GM13976 (cell line): ENCODE measurements around the gene USP17L19.
"Not testable (repeated sequence)": the region's sequence is repeated elsewhere in the genome, so short reads cannot be mapped to it uniquely, and the experiment has no call there.

ENCODE experiments used
- DNase-seq: peaks from one replicate; pipeline ENCODE4 v3.0.0; 2012; ENCODE audit warnings: low spot score
- in situ Hi-C: fragments of 300-500 bp; cut with MboI; formaldehyde crosslinking; loops from one replicate; pipeline ENCODE4 v1.12.0; 2022; ENCODE audit warnings: low sequenced_read_pairs, mixed read lengths, inconsistent platforms; ENCODE audit not compliant: unreplicated experiment

The USP17L19 gene, protein sequence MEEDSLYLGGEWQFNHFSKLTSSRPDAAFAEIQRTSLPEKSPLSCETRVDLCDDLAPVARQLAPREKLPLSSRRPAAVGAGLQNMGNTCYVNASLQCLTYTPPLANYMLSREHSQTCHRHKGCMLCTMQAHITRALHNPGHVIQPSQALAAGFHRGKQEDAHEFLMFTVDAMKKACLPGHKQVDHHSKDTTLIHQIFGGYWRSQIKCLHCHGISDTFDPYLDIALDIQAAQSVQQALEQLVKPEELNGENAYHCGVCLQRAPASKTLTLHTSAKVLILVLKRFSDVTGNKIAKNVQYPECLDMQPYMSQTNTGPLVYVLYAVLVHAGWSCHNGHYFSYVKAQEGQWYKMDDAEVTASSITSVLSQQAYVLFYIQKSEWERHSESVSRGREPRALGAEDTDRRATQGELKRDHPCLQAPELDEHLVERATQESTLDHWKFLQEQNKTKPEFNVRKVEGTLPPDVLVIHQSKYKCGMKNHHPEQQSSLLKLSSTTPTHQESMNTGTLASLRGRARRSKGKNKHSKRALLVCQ

DNA sequence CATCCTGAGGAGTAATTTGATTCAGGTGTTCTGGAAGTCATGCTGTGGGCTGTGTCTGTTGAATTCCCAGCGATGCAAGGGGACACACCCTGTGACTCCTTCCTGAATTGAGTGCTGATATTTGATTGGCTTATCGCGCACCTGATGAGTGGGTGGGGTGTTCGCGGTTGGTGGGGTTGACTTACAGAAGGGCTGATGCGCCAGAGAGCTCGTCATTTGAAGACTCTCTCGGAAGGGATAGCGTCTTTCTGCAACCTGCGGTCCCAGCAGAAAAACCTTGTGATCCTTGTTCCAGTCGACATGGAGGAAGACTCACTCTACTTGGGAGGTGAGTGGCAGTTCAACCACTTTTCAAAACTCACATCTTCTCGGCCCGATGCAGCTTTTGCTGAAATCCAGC, at the start of gene USP17L19:
USP17L19 (plus strand) TSS at position 301 of the 400 bp plus-strand sequence; CDS start at position 301, 0 bp downstream.
- DNase-seq, in situ Hi-C loops: not testable (repeated sequence)

DNA sequence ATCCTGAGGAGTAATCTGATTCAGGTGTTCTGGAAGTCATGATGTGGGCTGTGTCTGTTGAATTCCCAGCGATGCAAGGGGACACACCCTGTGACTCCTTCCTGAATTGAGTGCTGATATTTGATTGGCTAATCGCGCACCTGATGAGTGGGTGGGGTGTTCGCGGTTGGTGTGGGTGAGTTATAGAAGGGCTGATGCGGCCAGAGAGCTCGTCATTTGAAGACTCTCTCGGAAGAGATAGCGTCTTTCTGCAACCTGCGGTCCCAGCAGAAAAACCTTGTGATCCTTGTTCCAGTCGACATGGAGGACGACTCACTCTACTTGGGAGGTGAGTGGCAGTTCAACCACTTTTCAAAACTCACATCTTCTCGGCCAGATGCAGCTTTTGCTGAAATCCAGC, 42.8 kb upstream of the USP17L19 start, which contains the start of gene USP17L10:
USP17L10 (plus strand) TSS at position 301 of the 400 bp plus-strand sequence; CDS start at position 301, 0 bp downstream.
- in situ Hi-C loops, DNase-seq: not testable (repeated sequence)

DNA sequence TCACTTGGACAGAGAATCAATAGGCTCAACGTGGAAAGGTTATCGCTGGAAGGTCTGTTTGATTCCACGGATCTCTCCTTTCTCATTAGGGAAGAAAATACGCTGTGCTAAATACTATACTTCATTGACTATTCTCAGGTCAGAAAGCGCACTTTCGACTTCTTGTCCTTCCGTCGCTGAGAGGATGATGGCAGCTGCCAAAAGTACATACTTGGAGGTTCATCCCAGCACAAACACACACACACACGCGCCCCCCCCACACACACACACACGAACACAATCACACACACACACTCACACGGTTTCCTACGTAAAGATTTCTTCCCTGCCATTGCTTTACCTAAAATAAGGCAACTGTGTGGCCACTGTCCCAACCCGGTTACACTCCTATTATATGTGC, 38.5 kb upstream of the USP17L19 start:
- in situ Hi-C loops: not testable (repeated sequence)

DNA sequence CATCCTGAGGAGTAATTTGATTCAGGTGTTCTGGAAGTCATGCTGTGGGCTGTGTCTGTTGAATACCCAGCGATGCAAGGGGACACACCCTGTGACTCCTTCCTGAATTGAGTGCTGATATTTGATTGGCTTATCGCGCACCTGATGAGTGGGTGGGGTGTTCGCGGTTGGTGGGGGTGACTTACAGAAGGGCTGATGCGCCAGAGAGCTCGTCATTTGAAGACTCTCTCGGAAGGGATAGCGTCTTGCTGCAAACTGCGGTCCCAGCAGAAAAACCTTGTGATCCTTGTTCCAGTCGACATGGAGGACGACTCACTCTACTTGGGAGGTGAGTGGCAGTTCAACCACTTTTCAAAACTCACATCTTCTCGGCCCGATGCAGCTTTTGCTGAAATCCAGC, 38.1 kb upstream of the USP17L19 start, which contains the start of gene USP17L11:
USP17L11 (plus strand) TSS at position 301 of the 400 bp plus-strand sequence; CDS start at position 301, 0 bp downstream.
- DNase-seq, in situ Hi-C loops: not testable (repeated sequence)

More for the DNA sequence above, 38.5 kb upstream of the USP17L19 start:
- not testable (repeated sequence) for DNase-seq

DNA sequence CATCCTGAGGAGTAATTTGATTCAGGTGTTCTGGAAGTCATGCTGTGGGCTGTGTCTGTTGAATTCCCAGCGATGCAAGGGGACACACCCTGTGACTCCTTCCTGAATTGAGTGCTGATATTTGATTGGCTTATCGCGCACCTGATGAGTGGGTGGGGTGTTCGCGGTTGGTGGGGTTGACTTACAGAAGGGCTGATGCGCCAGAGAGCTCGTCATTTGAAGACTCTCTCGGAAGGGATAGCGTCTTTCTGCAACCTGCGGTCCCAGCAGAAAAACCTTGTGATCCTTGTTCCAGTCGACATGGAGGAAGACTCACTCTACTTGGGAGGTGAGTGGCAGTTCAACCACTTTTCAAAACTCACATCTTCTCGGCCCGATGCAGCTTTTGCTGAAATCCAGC, 33.3 kb upstream of the USP17L19 start, which contains the start of gene USP17L12:
USP17L12 (plus strand) TSS at position 301 of the 400 bp plus-strand sequence; CDS start at position 301, 0 bp downstream.
- in situ Hi-C loops, DNase-seq: not testable (repeated sequence)

DNA sequence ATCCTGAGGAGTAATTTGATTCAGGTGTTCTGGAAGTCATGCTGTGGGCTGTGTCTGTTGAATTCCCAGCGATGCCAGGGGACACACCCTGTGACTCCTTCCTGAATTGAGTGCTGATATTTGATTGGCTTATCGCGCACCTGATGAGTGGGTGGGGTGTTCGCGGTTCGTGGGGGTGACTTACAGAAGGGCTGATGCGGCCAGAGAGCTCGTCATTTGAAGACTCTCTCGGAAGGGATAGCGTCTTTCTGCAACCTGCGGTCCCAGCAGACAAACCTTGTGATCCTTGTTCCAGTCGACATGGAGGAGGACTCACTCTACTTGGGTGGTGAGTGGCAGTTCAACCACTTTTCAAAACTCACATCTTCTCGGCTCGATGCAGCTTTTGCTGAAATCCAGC, 28.6 kb upstream of the USP17L19 start, which contains the start of gene USP17L13:
USP17L13 (plus strand) TSS at position 301 of the 400 bp plus-strand sequence; CDS start at position 301, 0 bp downstream.
- DNase-seq, in situ Hi-C loops: not testable (repeated sequence)

DNA sequence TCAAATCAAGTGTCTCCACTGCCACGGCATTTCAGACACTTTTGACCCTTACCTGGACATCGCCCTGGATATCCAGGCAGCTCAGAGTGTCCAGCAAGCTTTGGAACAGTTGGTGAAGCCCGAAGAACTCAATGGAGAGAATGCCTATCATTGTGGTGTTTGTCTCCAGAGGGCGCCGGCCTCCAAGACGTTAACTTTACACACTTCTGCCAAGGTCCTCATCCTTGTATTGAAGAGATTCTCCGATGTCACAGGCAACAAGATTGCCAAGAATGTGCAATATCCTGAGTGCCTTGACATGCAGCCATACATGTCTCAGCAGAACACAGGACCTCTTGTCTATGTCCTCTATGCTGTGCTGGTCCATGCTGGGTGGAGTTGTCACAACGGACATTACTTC, 22.9 kb upstream of the USP17L19 start:
- DNase-seq, in situ Hi-C loops: not testable (repeated sequence)

DNA sequence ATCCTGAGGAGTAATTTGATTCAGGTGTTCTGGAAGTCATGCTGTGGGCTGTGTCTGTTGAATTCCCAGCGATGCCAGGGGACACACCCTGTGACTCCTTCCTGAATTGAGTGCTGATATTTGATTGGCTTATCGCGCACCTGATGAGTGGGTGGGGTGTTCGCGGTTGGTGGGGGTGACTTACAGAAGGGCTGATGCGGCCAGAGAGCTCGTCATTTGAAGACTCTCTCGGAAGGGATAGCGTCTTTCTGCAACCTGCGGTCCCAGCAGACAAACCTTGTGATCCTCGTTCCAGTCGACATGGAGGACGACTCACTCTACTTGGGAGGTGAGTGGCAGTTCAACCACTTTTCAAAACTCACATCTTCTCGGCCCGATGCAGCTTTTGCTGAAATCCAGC, 19.1 kb upstream of the USP17L19 start, which contains the start of gene USP17L15:
USP17L15 (plus strand) TSS at position 301 of the 400 bp plus-strand sequence; CDS start at position 301, 0 bp downstream.
- in situ Hi-C loops, DNase-seq: not testable (repeated sequence)

DNA sequence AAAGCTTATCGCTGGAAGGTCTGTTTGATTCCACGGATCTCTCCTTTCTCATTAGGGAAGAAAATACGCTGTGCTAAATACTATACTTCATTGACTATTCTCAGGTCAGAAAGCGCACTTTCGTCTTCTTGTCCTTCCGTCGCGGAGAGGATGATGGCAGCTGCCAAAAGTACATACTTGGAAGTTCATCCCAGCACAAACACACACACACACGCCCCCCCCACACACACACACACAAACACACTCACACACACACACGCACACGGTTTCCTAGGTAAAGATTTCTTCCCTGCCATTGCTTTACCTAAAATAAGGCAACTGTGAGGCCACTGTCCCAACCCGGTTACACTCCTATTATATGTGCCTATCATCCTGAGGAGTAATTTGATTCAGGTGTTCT, 14.7 kb upstream of the USP17L19 start:
- DNase-seq, in situ Hi-C loops: not testable (repeated sequence)

DNA sequence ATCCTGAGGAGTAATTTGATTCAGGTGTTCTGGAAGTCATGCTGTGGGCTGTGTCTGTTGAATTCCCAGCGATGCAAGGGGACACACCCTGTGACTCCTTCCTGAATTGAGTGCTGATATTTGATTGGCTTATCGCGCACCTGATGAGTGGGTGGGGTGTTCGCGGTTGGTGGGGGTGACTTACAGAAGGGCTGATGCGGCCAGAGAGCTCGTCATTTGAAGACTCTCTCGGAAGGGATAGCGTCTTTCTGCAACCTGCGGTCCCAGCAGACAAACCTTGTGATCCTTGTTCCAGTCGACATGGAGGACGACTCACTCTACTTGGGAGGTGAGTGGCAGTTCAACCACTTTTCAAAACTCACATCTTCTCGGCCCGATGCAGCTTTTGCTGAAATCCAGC, 9.6 kb upstream of the USP17L19 start, which contains the start of gene USP17L17:
USP17L17 (plus strand) TSS at position 301 of the 400 bp plus-strand sequence; CDS start at position 301, 0 bp downstream.
- in situ Hi-C loops: not testable (repeated sequence)

DNA sequence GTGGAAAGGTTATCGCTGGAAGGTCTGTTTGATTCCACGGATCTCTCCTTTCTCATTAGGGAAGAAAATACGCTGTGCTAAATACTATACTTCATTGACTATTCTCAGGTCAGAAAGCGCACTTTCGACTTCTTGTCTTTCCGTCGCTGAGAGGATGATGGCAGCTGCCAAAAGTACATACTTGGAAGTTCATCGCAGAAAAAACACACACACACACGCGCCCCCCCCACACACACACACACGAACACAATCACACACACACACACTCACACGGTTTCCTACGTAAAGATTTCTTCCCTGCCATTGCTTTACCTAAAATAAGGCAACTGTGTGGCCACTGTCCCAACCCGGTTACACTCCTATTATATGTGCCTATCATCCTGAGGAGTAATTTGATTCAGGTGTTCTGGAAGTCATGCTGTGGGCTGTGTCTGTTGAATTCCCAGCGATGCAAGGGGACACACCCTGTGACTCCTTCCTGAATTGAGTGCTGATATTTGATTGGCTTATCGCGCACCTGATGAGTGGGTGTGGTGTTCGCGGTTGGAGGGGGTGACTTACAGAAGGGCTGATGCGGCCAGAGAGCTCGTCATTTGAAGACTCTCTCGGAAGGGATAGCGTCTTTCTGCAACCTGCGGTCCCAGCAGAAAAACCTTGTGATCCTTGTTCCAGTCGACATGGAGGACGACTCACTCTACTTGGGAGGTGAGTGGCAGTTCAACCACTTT, 5.1 kb upstream of the USP17L19 start, which contains the start of gene USP17L18:
USP17L18 (plus strand) TSS at position 678 of the 728 bp plus-strand sequence; CDS start at position 678, 0 bp downstream.
- DNase-seq, in situ Hi-C loops: not testable (repeated sequence)

More for the DNA sequence above, 9.6 kb upstream of the USP17L19 start, which contains the start of gene USP17L17:
- DNase-seq: not testable (repeated sequence)

DNA sequence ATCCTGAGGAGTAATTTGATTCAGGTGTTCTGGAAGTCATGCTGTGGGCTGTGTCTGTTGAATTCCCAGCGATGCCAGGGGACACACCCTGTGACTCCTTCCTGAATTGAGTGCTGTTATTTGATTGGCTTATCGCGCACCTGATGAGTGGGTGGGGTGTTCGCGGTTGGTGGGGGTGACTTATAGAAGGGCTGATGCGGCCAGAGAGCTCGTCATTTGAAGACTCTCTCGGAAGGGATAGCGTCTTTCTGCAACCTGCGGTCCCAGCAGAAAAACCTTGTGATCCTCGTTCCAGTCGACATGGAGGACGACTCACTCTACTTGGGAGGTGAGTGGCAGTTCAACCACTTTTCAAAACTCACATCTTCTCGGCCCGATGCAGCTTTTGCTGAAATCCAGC, 4.6 kb downstream of the USP17L19 start, which contains the start of gene USP17L20:
USP17L20 (plus strand) TSS at position 301 of the 400 bp plus-strand sequence; CDS start at position 301, 0 bp downstream.
- in situ Hi-C loops, DNase-seq: not testable (repeated sequence)

DNA sequence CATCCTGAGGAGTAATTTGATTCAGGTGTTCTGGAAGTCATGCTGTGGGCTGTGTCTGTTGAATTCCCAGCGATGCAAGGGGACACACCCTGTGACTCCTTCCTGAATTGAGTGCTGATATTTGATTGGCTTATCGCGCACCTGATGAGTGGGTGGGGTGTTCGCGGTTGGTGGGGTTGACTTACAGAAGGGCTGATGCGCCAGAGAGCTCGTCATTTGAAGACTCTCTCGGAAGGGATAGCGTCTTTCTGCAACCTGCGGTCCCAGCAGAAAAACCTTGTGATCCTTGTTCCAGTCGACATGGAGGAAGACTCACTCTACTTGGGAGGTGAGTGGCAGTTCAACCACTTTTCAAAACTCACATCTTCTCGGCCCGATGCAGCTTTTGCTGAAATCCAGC, 9.4 kb downstream of the USP17L19 start, which contains the start of gene USP17L21:
USP17L21 (plus strand) TSS at position 301 of the 400 bp plus-strand sequence; CDS start at position 301, 0 bp downstream.
- DNase-seq, in situ Hi-C loops: not testable (repeated sequence)

DNA sequence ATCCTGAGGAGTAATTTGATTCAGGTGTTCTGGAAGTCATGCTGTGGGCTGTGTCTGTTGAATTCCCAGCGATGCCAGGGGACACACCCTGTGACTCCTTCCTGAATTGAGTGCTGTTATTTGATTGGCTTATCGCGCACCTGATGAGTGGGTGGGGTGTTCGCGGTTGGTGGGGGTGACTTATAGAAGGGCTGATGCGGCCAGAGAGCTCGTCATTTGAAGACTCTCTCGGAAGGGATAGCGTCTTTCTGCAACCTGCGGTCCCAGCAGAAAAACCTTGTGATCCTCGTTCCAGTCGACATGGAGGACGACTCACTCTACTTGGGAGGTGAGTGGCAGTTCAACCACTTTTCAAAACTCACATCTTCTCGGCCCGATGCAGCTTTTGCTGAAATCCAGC, 14.1 kb downstream of the USP17L19 start, which contains the start of gene USP17L22:
USP17L22 (plus strand) TSS at position 301 of the 400 bp plus-strand sequence; CDS start at position 301, 0 bp downstream.
- in situ Hi-C loops, DNase-seq: not testable (repeated sequence)

DNA sequence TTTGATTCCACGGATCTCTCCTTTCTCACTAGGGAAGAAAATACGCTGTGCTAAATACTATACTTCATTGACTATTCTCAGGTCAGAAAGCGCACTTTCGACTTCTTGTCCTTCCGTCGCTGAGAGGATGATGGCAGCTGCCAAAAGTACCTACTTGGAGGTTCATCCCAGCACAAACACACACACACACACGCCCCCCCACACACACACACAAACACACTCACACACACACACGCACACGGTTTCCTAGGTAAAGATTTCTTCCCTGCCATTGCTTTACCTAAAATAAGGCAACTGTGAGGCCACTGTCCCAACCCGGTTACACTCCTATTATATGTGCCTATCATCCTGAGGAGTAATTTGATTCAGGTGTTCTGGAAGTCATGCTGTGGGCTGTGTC, 18.5 kb downstream of the USP17L19 start:
- DNase-seq, in situ Hi-C loops: not testable (repeated sequence)
